GM12875 (cell line): Measurements from ENCODE around the gene ADAM10.

Source experiments
- H3K4me3 ChIP-seq: one replicate; pipeline ENCODE4 v1.5.1; 2011; ENCODE audit warnings: low read depth, low read length, control low read depth
- TF ChIP-seq, protein P1 (sequence below): IDR thresholded peaks from 2 replicates; pipeline ENCODE4 v1.5.1; 2011; ENCODE audit warnings: low read depth, mild to moderate bottlenecking, control low read depth, inconsistent platforms, low read length, moderate library complexity, borderline replicate concordance; ENCODE audit not compliant: insufficient read depth

ADAM10 gene

DNA sequence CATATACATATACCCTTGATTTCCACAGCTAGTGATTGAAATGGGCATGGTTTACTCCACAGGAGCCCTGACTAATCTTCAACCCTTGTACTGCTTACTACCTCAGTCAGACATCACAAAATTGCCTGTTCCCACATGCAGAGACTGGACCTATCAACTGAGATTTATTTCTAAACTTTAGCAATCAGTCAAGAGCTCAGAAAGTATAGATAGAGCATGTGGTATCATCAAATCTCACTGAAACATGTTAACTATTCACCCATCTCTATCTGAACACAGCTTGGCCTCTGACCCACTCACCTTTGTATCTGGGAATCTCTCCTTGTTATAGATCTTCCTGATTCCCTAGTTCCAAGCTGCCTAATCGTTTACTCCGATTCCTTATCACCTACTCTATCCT is 14.6 kb downstream of the ADAM10 start:
- TF ChIP-seq, protein P1, sequence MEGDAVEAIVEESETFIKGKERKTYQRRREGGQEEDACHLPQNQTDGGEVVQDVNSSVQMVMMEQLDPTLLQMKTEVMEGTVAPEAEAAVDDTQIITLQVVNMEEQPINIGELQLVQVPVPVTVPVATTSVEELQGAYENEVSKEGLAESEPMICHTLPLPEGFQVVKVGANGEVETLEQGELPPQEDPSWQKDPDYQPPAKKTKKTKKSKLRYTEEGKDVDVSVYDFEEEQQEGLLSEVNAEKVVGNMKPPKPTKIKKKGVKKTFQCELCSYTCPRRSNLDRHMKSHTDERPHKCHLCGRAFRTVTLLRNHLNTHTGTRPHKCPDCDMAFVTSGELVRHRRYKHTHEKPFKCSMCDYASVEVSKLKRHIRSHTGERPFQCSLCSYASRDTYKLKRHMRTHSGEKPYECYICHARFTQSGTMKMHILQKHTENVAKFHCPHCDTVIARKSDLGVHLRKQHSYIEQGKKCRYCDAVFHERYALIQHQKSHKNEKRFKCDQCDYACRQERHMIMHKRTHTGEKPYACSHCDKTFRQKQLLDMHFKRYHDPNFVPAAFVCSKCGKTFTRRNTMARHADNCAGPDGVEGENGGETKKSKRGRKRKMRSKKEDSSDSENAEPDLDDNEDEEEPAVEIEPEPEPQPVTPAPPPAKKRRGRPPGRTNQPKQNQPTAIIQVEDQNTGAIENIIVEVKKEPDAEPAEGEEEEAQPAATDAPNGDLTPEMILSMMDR, result no peak
- H3K4me3 ChIP-seq, result no peak overlapping the region

DNA sequence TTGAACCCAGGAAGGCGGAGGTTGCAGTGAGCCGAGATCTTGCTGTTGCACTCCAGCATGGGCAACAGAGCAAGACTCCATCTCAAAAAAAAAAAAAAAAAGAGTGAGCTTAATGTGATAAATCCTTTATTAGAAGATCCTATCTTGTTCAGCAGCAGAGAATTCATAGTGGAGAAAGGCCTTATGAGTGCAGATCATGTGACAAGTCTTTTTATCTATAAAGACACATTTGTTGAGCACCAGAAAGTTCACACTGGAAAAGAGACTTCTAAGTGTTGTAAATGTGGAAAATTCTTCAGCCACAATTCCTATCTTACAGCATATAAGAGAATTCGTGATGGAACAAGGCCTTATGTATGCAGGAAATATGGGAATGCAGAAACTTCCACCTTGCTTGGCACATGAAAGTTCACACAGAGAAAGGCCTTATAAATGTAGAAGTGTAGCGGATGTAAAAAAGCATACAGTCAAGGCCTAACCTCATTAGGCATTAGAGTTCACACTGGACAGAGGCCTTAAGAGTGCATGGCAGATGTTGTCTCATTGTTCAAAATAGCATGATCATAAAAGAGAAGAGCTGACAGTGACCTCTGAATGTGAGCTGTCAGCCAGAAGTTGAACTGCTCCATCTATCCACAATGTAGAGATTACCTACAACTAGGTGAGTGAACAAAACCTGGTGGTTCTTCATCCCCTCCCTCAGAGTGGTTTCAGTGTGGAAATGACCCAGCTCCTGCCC is 16.7 kb downstream of the ADAM10 start:
- TF ChIP-seq, protein P1, result no peak
- H3K4me3 ChIP-seq, result no peak overlapping the region

DNA sequence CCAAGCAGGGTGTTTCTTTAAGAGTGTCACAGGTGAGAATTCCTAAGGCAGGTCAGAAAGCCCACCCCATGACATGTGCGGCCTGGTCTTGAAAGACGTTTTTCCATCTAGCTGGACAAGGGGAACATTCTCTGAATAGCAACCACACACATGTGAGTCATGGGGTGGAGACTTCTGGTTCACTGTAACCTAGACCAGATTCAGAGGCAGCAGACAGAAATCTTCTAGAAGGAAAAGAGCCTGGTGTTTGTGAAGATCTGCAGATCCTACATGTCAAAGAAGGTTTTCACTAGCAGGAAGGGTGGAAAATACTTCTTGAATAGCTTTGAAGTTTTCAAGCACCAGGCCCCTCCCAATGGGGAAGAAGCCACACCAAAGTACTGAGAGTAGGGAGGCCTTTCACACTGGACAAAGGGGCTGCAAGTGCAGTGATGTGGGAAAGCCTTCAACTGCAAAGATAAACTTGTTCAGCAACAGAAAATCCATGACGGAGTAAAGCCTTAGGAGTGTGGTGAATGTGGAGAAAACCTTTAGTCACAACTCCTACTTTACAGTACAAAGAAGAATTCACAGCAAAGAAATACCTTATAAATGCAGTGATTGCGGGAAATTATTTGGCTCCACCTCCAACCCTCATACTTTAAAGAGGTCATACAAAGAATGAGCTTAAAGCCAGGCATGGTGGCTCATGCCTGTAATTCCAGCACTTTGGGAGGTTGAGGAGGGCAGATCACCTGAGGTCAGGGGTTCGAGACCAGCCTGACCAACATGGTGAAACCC is 17.6 kb downstream of the ADAM10 start:
- no peak overlapping the region for H3K4me3 ChIP-seq
- TF ChIP-seq, protein P1, result no peak

DNA sequence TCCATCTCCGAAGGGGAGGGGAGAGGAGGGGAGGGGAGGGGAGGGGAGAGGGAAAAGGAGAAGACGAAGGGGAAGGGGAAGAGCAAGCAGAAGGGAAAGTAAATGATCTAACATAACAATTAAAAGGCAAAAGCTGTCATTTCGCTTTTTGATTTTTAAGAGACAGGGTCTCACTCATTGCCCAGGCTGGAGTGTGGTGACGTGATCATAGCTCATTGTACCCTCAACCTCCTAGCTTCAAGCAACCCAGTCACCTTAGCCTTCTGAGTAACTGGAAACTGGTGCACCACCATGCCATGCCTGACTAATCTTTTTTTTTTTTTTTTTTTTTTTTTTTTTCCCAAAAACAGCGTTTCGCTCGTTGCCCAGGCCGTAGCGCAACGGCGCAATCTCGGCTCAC is 22.6 kb downstream of the ADAM10 start:
- H3K4me3 ChIP-seq, result no peak overlapping the region

DNA sequence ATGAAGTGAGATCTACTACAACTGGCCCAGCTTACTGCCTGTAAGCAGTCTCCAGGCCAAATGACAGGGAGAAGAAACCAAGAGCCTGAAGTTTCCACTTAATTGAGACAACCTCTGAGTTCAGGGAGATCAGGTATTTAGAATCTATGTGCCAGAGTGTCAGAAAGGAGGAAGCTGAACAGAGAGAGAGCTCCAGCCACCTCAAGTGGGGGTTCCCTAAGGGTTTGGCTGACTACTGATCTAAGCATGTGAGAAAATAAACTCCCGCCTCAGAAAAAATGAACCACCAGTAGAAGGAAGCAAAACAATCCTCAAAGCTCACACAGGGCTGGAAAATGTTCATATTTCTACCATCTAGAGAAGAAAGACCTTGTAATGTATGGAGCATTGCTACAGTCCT is 25.0 kb downstream of the ADAM10 start:
- TF ChIP-seq, protein P1, result no peak
- H3K4me3 ChIP-seq, result no peak overlapping the region

More for the DNA sequence above, 22.6 kb downstream of the ADAM10 start:
- TF ChIP-seq, protein P1, result no peak

DNA sequence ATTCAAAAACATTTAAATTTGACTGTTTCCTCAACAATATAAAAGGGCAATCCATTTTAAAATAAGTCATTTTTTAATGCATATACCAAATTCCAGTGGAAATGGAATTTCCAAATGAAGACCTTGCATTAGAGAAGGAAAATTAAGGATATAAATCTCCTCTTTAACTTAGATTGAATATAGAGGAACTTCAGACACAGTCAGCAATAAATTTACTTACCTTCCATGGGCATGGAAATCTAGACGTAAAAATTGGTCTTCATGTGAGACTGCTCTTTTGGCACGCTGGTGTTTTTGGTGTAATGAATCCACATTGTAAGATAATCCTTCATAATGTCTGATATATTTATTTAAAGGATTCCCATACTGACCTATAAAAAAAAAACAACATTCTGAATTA is 32.1 kb downstream of the ADAM10 start:
- H3K4me3 ChIP-seq, result no peak overlapping the region
- TF ChIP-seq, protein P1, result no peak

DNA sequence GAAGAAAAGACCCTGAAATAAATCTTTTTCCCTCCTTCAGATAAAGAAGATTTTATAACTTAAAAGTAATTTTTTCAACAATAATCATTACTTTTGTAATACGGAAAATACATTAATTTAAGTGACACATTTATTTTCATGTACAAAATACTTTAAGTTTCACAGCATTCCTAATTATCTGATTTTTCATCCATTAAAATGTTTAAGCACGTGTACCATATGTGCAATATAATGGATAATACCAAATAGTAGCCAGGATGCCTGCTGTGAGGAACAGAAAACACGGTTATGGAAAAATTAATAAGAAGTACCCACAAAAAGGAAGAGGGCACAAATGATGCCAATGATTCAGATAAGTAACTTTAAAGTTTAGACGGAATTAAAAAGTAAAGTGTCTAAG is 33.5 kb downstream of the ADAM10 start:
- H3K4me3 ChIP-seq, result no peak overlapping the region
- TF ChIP-seq, protein P1, result no peak
